Superior temporal gyrus (tissue), 1 donor: ENCODE results near the gene CHST11.

Experiments
- DNase-seq: peaks from one replicate; pipeline ENCODE4 v3.0.0-alpha.2; 2016; ENCODE audit errors: extremely low spot score

The CHST11 gene

DNA sequence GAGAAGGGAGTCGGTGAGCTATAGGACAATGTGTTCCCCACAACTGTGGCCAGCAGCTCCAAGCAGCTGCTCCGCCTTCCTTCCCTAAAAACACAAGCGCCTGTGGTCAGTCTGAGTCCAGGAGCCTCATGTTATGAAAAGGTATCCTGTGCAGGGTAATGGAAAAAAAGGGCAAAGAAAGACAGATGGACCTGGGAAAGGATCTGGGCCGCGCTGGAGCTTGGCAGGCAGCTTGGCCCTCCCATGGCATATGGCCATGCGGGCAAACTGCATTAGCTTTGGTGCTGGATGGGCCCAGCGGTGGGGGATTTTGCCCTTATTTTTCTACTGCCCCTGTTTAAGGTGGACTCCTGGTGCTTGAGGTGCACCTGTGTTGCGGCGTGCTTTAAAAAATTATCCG, 23.7 kb upstream of the CHST11 start:
- no peak for DNase-seq

DNA sequence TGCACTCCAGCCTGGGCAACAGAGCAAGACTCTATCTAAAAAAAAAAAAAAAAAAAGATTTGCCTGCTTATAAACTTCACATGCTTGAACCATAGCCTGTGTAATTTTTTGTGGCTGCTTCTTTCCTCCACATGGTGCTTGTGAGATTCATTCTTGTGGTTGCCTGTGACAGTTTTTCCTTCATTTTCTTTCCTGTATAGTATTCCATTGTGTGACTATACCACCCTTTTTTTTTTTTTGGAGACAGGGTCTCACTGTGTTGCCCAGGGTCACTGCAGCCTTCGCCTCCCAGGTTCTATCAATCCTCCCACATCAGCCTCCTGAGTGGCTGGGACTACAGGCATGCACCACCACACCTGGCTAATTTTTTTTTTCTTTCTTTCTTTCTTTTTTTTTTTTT, 22.6 kb upstream of the CHST11 start:
- no peak for DNase-seq

DNA sequence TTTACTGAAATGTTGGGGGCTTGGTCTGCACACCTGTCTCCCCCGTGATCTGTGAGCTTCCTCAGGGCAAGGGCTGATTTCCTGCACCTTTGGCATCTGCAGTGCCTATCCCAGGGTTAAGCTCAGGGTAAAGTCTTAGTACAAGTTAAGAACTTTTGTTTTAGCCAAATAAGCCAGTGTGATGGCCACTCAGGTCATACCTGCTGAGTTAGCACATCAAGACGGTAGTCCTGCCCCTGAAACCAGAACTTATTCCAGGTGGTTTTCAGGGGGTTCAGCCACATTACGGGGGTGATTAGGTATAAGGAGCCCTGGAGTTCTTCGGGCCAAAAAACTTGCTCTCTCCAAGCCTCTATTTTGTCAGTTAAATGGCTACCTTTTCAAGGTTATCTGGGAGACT, 21.6 kb upstream of the CHST11 start:
- no peak for DNase-seq

DNA sequence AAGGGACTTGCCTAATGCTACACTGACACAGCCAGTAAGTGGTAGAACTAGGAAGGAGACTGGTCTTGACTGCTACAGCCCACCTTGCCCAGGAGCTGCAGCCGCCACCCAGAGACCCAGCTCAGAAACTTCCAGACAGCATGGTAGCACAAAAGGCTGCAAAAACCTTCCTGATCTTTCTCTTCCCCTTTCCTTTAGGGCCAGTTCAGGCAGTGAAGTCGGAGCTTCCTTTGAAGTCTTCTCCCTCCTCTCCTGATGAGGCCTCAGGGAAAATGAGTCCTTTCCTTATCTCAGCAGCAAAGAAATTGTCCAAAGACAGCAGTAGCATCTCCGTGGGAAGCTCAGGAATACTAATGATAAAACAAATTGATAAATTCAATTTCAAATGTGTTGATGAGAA, 21.0 kb upstream of the CHST11 start:
- DNase-seq: no peak

DNA sequence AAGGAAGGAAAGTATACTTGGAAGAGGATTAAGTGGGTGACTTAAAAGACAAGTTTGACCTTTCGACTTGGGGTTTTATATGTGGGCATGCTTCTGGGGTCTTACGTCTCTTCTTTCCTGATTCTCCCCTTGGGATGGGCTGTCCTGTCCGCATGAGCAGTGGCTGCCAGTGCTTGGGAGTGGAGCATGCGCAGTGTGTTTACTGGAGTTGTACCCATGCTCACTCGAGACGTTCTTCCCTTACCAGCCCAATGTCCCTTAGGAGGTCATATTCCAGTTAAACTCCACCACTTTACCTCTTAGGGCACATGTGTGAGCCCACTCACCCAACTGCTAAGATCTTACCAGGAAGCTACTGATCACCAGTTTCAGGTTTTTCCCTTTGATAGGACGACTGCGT, 20.0 kb upstream of the CHST11 start:
- no peak for DNase-seq

DNA sequence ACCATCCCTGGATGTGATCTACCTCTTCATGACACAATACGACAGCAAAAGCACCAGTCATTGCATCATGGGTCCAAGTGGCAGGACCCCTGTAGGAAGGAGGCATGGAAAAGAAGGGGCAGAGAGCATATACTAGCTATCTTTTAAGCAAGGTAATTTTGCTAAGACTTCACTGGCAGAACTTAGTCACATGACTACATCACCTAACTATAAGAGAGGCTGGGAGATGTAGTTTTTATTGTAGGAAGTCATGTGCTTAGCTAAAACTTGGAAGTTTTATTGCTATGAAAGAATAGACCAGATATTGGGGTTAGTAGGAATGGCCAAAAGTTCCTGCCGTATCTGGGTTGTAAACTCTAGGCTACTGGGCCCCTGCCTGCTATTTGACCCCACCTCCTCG, 18.6 kb upstream of the CHST11 start:
- no peak for DNase-seq

DNA sequence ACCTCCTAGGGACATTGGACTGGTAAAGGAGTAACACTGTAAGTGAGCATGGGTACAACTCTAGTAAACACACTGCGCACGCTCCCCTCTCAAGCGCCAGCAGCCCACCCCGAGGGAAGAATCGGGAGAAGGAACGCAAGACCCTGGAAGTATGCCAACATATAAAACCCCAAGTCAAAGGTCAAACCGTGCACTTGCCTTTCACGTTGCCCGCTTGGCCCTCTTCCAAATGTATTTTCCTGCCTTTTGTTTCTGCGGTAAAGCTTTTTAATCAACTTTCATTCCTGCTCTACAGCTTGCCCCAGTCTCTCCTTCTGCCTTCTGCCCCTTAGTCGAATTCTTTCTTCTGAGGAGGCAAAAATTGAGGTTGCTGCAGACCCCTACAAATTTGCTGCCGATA, 17.6 kb upstream of the CHST11 start:
- no peak for DNase-seq

DNA sequence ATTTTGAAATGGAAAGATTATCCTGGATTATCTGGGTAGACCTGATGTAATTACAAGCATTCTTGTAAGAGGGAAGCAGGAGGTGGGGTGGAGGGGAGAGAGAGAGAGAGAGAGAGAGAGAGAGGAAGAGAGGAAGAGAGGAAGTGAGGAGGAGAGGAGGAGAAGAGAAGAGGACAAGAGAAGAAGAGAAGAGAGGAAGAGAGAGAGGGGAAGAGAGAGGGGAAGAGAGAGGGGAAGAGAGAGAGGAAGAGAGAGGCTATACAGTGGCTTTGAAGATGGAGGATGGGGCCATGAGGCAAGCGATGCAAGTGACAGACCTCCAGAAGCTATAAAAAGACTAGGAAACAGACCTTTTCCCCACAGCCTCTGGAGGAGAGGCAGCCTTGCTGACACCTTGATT, 13.7 kb upstream of the CHST11 start:
- no peak for DNase-seq

DNA sequence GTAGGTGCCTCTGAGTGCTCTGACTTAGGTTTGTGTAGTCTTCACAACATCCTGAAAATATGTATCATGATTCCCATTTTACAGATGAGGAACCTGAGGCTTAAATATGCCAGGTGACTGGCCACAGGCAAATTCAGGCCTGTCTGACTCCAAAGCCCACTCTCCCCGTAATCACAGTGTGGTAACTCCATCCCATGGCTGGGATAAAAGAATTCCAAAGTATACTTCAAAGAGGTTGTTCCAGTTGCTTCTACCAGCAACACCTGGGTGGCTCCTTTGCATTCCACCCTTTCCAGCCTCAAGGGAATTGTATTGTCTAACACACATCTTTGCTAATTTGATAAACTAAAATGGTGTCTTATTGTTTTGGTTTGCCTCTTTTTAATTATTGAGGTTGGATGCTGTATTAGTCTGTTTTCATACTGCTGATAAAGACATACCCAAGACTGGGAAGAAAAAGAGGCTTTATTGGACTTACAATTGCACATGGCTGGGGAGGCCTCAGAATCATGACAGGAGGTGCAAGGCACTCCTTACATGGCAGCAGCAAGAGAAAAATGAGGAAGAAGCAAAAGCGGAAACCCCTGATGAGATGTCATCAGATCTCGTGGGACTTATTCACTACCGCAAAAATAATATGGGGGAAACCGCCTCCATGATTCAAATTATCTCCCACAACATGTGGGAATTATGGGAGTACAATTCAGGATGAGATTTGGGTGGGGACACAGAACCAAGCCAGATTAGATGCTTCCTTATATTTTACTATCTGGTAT, 9.9 kb upstream of the CHST11 start:
- DNase-seq: no peak

DNA sequence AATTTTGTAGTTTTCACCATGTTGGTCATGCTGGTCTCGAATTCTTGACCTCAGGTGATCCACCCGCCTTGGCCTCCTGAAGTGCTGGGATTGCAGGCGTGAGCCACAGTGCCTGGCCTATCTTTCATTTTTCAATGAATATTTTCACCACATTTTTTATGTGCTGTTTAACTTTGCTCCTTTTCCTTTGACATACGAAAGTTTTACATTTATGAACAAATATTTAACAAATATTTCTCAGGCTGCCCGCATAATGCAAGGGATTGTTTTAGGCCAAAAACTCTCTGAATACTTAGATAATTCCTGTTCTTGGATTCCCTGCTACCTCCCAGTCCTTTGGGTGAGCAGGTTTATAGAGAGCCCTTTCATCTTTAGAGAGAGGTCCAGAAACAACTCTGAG, 8.7 kb upstream of the CHST11 start:
- no peak for DNase-seq

DNA sequence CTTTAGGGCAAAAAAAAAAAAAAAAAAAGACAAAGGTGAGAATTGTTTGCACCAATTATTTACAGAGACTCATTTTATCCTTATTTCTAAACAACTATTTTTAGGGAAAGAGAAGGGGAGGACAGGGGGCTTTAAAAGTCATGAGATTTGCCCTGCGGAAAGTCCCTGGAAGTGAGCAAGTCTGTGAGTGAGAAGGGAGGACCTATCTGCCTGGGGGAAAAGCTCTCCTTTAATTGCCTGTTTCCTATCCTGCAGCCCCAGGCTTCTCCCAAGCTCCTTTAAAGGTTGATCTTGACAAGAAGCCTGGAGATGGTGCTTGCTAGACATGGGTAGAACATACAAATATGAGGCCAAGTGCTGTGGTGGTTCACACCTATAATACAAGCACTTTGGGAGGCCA, 8.3 kb upstream of the CHST11 start:
- no peak for DNase-seq

DNA sequence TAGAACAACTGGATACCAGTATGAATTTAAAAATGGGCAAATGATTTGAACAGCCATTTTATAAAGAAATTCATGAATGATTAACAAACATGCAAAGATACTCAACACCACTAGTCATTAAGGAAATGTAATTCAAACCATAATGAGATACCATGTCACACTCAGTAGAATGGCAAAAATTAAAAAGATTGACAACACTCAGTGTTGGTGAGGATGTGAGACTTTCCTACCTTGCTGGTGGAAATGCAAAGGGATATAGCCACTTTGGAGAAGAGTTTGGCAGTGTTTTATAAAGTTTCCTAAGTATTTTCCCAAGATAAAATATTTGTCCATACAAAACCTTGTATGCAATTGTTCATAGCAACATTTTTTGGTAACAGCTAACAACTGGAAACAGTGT, 6.0 kb upstream of the CHST11 start:
- DNase-seq: no peak

DNA sequence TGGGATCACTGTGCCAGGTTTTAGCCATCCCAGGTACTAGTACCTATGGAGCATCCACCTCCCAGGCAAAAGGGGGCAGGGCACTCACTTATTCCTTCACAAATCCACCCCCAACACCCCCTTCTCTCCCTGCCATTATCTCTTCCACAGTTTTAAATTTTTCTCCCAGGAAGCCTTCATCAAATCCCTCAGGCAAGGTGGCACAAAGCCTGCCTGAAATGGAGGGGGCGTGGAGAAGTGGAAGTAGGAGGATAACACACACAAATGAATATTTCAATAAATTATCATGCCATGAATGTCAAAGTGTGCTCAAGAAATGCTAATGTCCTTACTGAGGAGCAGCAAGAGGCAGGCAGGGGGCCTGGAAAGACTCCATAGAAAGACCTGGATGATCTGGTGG, 4.7 kb upstream of the CHST11 start:
- no peak for DNase-seq

DNA sequence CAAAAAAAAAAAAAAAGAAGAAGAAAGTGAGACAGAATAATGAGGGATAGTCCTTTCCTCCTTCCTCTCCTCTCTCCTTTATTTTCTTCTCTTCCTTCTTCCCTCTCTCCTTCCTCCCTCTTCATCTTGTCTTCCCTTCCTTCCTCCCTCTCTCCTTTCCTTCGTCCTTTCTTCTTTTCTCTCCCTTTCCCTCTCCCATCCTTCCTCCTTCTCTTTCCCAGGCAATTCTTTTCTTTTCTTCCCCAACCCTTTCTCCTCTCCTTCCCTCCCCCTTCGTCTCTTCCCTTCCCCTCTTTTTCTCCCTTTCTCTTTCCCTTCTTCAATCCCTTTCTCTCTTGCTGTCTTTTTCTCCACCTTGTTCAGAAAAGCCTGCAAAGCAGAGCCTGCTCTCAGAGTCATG, 3.6 kb upstream of the CHST11 start:
- DNase-seq: no peak

DNA sequence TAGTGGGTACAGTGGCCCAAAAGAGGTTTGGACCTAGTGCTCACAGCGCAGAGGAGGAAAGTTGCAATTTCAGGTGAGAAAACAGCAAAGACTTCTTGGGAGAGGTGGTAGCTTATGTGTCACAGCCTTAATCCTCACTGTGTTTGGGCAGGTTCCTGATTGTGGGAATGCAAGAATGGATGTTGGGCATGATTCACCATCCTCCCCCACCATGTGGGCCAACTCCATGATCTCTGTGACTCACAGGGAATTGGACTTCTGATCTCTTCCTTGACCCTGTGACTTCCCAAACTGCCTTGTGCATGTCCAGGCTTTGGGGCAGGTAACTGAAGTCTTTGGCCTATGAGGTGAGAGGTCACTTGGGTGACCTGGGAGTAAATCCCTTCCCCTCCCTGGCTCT, 1.8 kb upstream of the CHST11 start:
- no peak for DNase-seq

DNA sequence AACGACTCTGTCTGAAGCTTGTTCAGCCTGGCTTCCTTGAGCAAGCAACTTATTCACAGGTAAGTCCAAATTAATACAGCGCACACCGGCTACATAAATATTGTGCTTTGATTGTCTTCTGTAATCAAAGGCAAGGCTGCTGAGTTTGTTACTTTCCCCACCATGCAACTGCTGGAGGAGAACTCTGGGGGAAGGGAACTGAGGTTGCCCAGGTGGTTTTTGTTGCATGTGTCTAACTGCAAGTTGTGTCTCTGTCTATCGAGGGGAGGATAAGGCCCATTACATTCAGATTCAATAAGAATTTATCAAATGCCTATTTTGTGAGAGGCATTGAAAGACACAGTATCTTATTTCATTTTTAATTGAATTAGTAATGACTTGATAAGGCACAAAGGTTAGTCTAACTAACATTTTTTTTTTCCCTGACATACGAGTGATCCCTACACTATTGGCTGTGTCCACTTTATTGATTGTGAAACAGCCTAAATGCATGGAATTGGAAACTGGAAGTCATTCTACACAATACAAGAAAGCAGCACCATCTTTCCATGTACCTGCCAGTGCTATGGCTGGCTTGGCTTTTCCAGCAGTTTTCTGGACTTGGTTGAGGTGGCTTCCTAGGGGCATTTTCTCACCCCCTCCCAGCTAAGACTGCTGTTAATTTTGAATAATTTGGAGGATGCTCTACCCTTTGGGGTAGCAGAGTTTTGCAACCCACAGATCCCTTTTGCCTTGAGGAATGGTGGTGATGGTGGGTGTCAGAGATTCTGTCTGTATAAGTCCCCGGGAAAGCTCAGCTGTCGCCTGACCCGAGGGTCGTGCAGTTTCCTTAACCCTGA, 951 bp upstream of the CHST11 start:
- no peak for DNase-seq

DNA sequence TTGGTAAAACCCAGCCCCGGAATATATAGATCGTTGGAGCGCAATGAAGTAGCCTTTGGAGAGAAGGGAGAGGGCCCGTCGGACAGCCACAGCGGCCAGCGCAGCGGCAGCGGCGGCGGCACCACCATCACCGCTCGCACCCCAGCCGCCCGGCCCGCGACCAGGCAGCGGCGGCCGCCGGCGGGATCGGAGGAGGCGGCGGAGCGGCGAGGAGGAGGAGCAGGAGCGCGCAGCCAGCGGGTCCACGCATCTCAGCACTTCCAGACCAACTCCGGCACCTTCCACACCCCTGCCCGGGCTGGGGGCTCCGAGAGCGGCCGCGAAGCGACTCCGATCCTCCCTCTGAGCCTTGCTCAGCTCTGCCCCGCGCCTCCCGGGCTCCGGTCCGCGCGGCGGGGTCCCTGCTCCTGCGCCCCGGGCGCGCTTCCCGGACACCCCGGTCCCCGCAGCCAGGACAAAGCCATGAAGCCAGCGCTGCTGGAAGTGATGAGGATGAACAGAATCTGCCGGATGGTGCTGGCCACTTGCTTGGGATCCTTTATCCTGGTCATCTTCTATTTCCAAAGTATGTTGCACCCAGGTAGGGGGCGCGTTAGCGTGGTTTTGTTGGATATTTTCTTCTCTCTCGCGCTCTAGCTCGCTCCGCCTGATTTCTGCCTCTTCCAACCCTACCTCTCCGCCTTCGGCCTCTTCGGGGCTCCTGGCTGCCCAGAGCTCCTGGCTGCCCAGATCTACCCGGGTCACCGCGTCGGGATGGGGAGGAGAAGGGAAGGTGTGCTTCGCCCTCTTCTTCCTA, 400 bp downstream of the CHST11 start:
- DNase-seq: peak; percentile 76

DNA sequence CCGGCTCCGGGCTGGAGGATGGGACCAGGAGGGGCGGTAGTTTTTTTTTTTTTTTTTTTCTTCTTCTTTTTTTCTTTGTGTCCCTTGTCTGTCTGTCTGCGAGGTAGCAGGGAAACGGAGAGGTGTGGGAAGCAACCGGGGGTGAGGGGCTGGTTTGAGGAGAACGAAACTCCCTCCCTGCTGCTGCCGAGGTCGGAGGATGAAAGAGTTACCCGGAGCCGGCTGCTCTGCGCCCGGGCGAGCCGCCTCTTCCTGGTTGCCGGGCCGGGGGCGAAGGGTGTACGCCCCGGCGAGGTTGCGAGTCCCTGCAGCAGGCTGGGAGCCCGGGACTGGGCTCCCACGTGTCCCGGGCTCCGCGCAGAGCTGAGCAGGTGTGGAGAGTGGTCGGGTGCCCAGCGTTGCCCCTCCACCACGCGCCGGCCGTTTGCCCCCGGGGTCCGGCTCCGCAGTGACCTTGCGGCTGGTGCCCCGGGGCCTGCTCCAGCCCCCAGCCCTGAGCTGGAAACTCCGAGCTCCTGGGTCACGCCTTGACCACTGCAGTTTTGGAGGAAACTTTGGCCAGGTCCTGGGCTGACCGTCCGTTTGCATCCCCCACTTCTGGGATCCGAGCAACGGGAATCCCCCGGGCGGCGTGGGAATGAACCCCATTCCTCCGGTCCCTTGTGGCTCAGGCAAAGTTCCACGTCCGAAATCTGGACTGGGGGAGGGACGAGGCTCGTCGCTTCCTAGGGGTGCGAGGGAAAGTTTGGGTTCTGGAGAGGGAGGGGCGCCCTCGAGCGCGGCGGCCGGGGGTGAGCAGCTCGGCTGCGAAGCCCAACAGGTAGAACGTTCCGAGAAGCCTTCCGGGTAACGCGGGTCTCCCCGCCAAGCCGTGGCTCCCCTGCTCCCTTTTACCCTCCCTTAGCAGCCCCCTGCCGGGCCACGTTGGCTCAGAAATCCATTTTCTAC, 1.3 kb downstream of the CHST11 start:
- DNase-seq: no peak

DNA sequence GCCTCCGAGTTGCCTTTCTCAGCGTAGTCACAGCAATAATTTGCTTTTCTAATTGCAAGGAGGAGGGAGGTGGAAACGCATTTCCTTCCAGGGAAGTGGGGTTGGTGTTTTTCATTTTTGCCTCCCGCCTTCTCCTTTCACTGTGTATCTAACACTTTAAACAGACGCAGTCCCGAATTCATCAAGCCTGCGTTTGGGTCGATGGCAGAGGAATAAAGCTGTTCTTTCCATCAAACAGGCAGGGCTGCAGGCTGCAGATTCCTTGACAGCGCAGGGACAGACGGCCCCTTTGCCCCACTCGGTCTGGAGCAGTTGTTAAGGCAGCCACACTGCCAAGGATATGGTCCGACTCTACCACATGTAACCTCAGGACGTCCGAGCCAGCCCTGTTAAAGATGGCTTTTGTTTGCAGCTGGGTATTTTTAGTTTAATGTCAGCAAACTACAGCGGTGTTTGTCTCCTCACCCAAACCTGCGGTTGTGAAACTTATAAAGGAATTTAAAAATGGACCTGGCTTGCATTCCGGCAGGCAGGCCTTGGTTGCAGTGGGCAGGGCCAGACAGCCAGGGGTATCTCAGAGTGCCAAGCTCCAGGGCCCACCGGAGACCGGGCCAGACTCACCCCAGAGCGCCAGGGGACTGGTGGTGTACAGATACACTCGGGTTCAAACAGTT, 2.1 kb downstream of the CHST11 start:
- DNase-seq: peak; percentile 31

DNA sequence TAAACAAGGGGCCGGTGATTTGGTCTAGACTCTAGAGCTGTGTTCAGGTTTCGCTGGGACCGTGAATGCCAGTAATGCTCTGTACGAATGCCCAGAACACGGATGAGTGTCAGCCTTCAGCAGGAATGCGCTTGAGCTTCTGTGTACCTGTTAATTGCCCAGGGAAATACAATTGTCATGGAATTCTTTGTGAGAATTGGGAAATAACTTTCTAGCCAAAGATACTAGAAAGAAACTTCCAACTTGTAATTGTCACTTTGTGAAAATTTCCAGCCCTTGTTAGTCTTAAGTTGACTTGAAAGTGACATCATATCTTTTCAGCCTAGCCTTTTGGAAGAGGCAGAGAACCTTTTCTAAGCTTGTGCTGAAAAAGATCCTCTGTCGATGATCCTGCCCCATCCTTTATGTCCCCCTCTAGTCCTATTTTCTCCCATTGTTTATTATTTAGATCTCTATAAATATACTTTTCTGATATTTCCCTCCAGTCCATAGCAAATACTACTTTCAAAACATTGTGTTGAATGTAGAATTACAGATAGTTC, 2.7 kb downstream of the CHST11 start:
- no peak for DNase-seq
